Activated CD8-positive, alpha-beta T cell treated with anti-CD3 and anti-CD28 coated beads for 36 hours (primary cell): ENCODE data around the gene ZNF329. TPM values are rescaled to one million over a fixed set of nuclear protein-coding genes. Genes with fewer than 3 reads are reported as not detected.

ENCODE experiments used
- ATAC-seq: fragments of 200-7000 bp; cut with Tn5 transposase; one replicate; pipeline ENCODE4 v1.10.0; 2021; ENCODE audit warnings: mild to moderate bottlenecking, moderate library complexity
- CTCF ChIA-PET: fragments of 350-600 bp; sonication (Branson Sonifier 250); formaldehyde crosslinking; loops from one replicate; lab custom pipeline; 2021; ENCODE audit warnings: antibody characterized with exemption; lab: Charles Lee
- POLR2A ChIA-PET: fragments of 350-600 bp; sonication (Branson Sonifier 250); formaldehyde crosslinking; loops from one replicate; lab custom pipeline; 2021; ENCODE audit warnings: antibody characterized with exemption; lab: Charles Lee
- DNase-seq: peaks from one replicate; pipeline ENCODE4 v3.0.0-alpha.2; 2020
- H3K27ac Mint-ChIP-seq: one replicate; pipeline ENCODE4 v1.8.0; 2021; ENCODE audit warnings: mild to moderate bottlenecking, mixed read lengths
- H3K27me3 Mint-ChIP-seq: one replicate; pipeline ENCODE4 v1.8.0; 2021; ENCODE audit warnings: mixed read lengths
- H3K36me3 Mint-ChIP-seq: one replicate; pipeline ENCODE4 v1.8.0; 2021; ENCODE audit warnings: low read depth, mixed read lengths
- H3K4me1 Mint-ChIP-seq: one replicate; pipeline ENCODE4 v1.8.0; 2021; ENCODE audit warnings: low read depth, mixed read lengths
- H3K4me3 Mint-ChIP-seq: one replicate; pipeline ENCODE4 v1.8.0; 2021; ENCODE audit warnings: mild to moderate bottlenecking, moderate library complexity, mixed read lengths
- H3K9me3 Mint-ChIP-seq: one replicate; pipeline ENCODE4 v1.8.0; 2021; ENCODE audit warnings: mixed read lengths
- intact Hi-C: fragments of 100-400 bp; cut with micrococcal nuclease; formaldehyde crosslinking; loops from one replicate; pipeline ENCODE4 v1.10.0; 2022
- total RNA-seq, 2 experiments: library from RNA; stranded (reverse); gene quantifications; one replicate each; pipeline ENCODE4 v1.2.3, GENCODE V29; 2021
- TF ChIP-seq, protein P1 (sequence below): fragments of 200-600 bp; IDR thresholded peaks from one replicate; pipeline ENCODE4 v1.8.0; 2022; ENCODE audit warnings: antibody characterized with exemption, mild to moderate bottlenecking

ZNF329 gene
- total RNA-seq, 2 experiments from 2014 or later, result 6.0 to 6.2 TPM

DNA sequence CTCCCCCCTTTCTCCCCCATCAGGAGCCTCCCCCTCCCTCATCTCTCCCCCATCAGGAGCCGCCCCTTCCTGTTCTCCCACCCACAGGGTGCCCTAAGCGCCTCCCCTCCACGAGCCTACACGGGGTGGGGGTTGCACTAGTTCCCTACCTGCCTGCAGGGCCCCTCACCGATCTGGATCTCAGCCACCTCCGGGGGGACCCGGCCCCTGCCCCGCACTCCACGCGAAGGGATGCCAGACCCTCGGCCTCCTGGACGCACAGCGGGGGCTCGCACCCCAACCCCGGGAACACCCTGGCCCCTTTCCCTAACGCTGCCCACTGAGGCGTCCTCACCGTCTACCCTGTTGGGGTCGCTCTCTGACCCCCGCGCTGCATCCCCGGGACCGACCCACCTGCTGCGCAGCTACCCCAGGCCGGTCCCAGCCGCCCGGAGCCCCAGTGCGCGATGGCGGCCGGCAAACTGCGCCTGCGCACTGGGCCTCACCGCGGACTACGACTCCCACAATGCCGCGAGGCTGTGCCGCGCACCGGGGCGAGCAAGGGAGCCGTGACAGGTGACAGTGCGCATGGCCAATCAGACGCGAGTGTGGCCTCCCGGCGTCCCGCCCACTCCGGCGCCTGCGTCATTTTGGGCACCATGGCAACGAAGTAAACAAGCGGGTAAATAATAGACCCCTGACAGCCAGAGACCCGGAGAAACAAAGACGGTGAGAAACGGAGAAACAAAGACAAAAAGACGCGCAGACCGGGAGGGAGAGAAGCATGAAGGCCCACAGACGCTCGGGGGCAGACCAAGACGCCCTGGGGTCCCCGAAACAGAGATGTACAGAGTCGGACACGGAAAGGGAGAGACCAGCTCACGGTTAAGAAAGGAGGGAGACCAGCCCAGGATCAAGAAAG lies 52.6 kb downstream of the ZNF329 start, which contains the start of gene ZSCAN18:
TSS of gene ZSCAN18 (minus strand) at position 451 of the 901 bp plus-strand sequence. CDS start 7,964 bp downstream, outside the sequence.
- Mint-ChIP-seq H3K9me3 (peaks cover 19% of the 10 kb centered on the region), H3K4me1 (peaks cover 10% of the 10 kb centered on the region), H3K27me3 (no peaks in the 10 kb centered on the region), H3K36me3 (peaks cover 32% of the 10 kb centered on the region), H3K27ac (peak within 1 kb of the TSS; percentile 96), H3K4me3 (peak within 1 kb of the TSS; percentile 76)
- ChIA-PET CTCF (interaction anchor here (2.3 kb wide), 1 partner anchor 58 kb away, joined by 6 read pairs; no protein-coding TSS in a partner anchor), POLR2A (no interaction called here)
- intact Hi-C loops, result no loop called here
- ATAC-seq (peak; percentile 99), DNase-seq (peak; percentile 98)
- TF ChIP-seq, protein P1, sequence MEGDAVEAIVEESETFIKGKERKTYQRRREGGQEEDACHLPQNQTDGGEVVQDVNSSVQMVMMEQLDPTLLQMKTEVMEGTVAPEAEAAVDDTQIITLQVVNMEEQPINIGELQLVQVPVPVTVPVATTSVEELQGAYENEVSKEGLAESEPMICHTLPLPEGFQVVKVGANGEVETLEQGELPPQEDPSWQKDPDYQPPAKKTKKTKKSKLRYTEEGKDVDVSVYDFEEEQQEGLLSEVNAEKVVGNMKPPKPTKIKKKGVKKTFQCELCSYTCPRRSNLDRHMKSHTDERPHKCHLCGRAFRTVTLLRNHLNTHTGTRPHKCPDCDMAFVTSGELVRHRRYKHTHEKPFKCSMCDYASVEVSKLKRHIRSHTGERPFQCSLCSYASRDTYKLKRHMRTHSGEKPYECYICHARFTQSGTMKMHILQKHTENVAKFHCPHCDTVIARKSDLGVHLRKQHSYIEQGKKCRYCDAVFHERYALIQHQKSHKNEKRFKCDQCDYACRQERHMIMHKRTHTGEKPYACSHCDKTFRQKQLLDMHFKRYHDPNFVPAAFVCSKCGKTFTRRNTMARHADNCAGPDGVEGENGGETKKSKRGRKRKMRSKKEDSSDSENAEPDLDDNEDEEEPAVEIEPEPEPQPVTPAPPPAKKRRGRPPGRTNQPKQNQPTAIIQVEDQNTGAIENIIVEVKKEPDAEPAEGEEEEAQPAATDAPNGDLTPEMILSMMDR, result no peak

DNA sequence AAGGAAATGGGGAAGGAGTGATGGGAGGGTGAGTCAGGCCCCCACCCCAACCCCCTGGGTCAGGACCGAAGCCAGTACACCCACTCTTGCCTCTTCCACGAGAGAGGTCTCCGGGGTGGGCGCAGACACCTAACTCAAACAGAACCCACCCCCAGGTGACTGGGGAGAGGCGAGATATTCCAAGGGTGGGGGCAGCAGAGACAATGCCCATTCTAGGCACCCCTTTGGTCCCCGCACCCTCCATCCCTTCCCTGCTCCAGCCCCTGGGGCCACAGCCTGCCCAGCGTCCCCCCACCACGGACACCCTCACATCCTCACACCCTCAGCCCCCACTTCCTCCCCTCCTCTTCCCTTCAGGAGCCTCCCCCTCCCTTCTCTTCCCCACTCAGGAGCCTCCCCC lies 53.2 kb downstream of the ZNF329 start:
- H3K36me3 Mint-ChIP-seq, result peaks cover 30% of the 10 kb centered on the region
- POLR2A ChIA-PET, result no interaction called here
- H3K9me3 Mint-ChIP-seq, result peaks cover 17% of the 10 kb centered on the region
- TF ChIP-seq, protein P1, result no peak
- CTCF ChIA-PET, result no interaction called here
- intact Hi-C loops, result no loop called here
- peaks cover 10% of the 10 kb centered on the region for H3K4me1 Mint-ChIP-seq
- no peaks in the 10 kb centered on the region for H3K27me3 Mint-ChIP-seq
- ATAC-seq (no peak), DNase-seq (peak; percentile 7)
- H3K4me3 Mint-ChIP-seq, result peak overlapping the region; percentile 76
- peak overlapping the region; percentile 61 for H3K27ac Mint-ChIP-seq

DNA sequence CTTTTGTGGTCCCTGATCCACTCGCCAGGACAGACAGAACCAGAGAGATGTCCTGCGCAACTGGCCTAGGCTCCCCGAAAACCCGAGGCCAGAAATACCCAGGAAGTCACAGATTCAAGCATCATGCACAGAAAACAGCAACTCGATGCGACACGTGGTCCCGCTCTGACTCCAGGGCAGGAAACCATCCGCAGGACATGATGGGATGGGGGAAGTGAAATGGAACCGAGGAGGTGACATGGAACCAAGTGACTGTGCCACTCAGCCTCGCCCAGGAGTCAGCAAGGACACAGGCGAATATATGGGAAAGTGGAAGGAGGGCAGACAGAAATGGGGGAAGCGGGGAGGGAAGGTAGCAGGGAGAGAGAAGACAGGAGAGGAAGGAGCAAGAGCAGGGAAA lies 53.7 kb downstream of the ZNF329 start:
- ChIA-PET POLR2A (interaction anchor here (1.1 kb wide), 1 partner anchor 11 kb away, joined by 4 read pairs; no protein-coding TSS in a partner anchor), CTCF (interaction anchor here (0.5 kb wide), 1 partner anchor 74 kb away, joined by 3 read pairs; no protein-coding TSS in a partner anchor)
- no peaks in the 10 kb centered on the region for H3K27me3 Mint-ChIP-seq
- peaks cover 32% of the 10 kb centered on the region for H3K36me3 Mint-ChIP-seq
- no peak for ATAC-seq
- TF ChIP-seq, protein P1, result no peak
- peaks cover 18% of the 10 kb centered on the region for H3K9me3 Mint-ChIP-seq
- H3K4me3 Mint-ChIP-seq, result peak overlapping the region; percentile 76
- intact Hi-C loops, result no loop called here
- peaks cover 10% of the 10 kb centered on the region for H3K4me1 Mint-ChIP-seq
- DNase-seq, result no peak
- peak overlapping the region; percentile 74 for H3K27ac Mint-ChIP-seq

DNA sequence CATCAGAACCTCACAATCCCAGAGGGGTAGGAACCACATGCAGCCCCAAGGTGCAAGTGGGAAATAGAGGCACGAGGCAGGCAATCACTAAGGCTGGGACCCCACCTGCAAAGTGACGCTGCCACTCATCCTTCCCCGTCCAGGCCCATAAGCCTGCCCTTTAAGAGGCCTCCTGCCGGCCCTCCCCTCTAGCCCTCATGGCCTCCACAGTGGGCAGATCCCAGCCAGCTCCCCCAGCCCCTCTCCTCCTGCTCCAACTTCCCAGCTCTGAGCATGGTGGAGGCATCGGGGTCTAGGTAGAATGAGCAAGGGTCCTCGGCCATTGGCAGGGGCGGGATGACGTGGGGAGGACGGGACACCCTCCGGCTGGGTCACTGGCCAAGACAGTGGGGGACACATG lies 55.3 kb downstream of the ZNF329 start:
- Mint-ChIP-seq H3K9me3 (peaks cover 21% of the 10 kb centered on the region), H3K27ac (no peak overlapping the region)

More for the DNA sequence above, 55.3 kb downstream of the ZNF329 start:
- ChIA-PET CTCF (no interaction called here), POLR2A (no interaction called here)
- TF ChIP-seq, protein P1, result no peak
- H3K36me3 Mint-ChIP-seq, result peaks cover 35% of the 10 kb centered on the region
- peaks cover 10% of the 10 kb centered on the region for H3K4me1 Mint-ChIP-seq
- intact Hi-C loops, result no loop called here
- ATAC-seq, result no peak
- H3K4me3 Mint-ChIP-seq, result no peak overlapping the region
- no peaks in the 10 kb centered on the region for H3K27me3 Mint-ChIP-seq
- no peak for DNase-seq
